Measurements from ENCODE around the gene ADAMTS17. TPM values are rescaled to one million over a fixed set of nuclear protein-coding genes. Genes with fewer than 3 reads are reported as not detected.

The ADAMTS17 gene
- total and polyA plus RNA-seq, 11 donors, result 0.30 to 2.4 (median 1.2) TPM

DNA sequence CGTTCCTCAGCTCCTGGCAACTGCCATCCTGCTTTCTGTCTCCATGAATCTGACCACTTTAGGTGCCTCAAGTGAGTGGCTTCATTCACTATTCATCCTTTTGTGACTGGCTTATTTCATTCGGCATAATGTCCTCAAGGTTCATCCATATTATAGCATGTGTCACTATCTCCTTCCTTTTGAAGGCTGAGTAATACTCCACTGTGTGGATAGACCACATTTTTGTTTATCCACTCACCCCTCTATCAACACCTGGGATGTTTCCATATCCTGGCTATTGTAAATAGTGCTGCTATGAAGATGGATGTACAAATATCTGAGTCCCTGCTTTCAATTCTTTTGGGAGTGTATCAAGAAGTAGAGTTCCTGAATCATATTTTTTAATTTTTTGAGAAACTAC lies 98.8 kb downstream of the ADAMTS17 start:
- intact Hi-C loops (cut with DNase I), result no loop called here

DNA sequence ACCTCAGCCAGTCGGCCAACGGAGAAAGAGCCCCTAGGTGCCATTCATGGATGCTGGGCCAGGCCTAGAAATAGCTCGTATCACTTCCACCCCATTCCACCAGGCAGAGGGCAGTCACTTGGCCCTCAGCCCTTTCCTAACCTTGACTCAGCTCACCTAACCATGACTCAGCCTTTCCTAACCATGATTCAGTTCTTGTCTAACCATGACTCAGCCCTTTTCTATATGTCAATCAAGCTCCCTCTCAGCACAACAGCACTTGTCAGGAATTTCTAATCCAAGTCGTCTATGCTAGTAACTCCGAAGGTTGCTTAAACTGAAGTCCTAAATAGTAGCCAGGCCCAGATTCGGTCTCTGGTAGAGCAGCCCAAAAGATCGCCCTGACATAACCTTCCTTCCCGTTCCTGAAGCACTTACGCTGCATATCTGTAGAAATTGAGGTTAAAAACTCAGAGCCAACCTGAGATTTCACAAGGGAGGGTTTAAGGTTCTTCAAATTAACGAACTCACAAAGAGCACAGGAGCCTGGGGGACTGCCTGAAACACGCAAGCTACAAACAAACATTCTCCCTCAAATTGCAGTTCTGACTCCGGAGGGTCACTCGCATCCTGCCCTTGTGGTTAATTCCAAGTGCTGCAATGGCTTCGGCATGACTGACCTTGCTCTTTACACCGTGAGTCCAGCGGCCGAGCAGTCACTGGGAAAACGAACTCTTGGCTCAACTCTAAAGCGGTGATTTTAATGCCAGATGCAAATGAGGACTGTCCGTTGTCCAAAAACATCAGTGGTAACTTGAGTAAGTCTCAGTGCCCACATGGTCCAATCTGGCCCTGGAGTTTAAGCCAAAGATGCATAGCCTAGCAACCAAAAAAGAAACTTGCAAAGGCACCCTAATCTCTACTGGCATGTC lies 99.9 kb downstream of the ADAMTS17 start:
- DNase-seq, result no peak
- ATAC-seq, result peak in 3 of 4 donors; percentile 66 to 86 (median 79)
- no peak overlapping the region for H3K27ac ChIP-seq

More for the DNA sequence above, 98.8 kb downstream of the ADAMTS17 start:
- Histone ChIP-seq H3K4me3 (no peak overlapping the region), H3K27me3 (no peaks in the 10 kb centered on the region), H3K27ac (no peak overlapping the region), H3K4me1 (peaks cover 0 to 18% (median 0%) of the 10 kb centered on the region in 12 donors), H3K9me3 (no peaks in the 10 kb centered on the region), H3K36me3 (no peaks in the 10 kb centered on the region)
- WGBS, 4 donors, result 92 to 100% (median 97%) methylated on average over 2 of the region's 2 CpGs
- ATAC-seq, result no peak
- no peak for DNase-seq
- TF ChIP-seq POLR2A (IDR thresholded peaks at IDR 0.05) (no peak), CTCF (IDR thresholded peaks at IDR 0.05) (no peak)

GRCh38 chr15:100236981-100237720 lies 104.6 kb downstream of the ADAMTS17 start:
- no peak overlapping the region for H3K27ac ChIP-seq
- DNase-seq, result no peak
- TF ChIP-seq CTCF (IDR thresholded peaks at IDR 0.05), result no peak
- no peak for TF ChIP-seq POLR2A (IDR thresholded peaks at IDR 0.05)
- no peaks in the 10 kb centered on the region for H3K27me3 ChIP-seq
- intact Hi-C loops (cut with DNase I), result no loop called here
- no peaks in the 10 kb centered on the region for H3K9me3 ChIP-seq
- 77 to 93% (median 78%) methylated on average over 13 to 15 of the region's 15 CpGs for WGBS, 4 donors
- H3K4me1 ChIP-seq, result peaks cover 0 to 28% (median 11%) of the 10 kb centered on the region in 12 donors
- no peak for ATAC-seq
- no peak overlapping the region for H3K4me3 ChIP-seq
- no peaks in the 10 kb centered on the region for H3K36me3 ChIP-seq

More for the DNA sequence above, 99.9 kb downstream of the ADAMTS17 start:
- intact Hi-C loops (cut with DNase I), result no loop called here
- Histone ChIP-seq H3K27me3 (no peaks in the 10 kb centered on the region), H3K4me3 (no peak overlapping the region), H3K9me3 (no peaks in the 10 kb centered on the region), H3K4me1 (peaks cover 0 to 18% (median 0%) of the 10 kb centered on the region in 12 donors), H3K36me3 (no peaks in the 10 kb centered on the region)
- WGBS, 4 donors, result 78 to 84% (median 81%) methylated on average over 20 of the region's 20 CpGs
- TF ChIP-seq CTCF (IDR thresholded peaks at IDR 0.05), result no peak
- TF ChIP-seq POLR2A (IDR thresholded peaks at IDR 0.05), result no peak

Measured in heart left ventricle (tissue), 16 donors.